IMR-90 (cell line): Measurements from ENCODE around the gene PID1.

ENCODE experiments used
- POLR2A ChIP-seq: IDR thresholded peaks from 2 replicates; pipeline ENCODE4 v1.6.1; 2012; ENCODE audit warnings: mild to moderate bottlenecking, low read depth, low read length
- RAD21 ChIP-seq: IDR thresholded peaks from 2 replicates; pipeline ENCODE4 v1.6.1; 2012; ENCODE audit warnings: low read length, improper control_type of control experiment
- RCOR1 ChIP-seq: IDR thresholded peaks from 2 replicates; pipeline ENCODE4 v1.6.1; 2012; ENCODE audit warnings: mild to moderate bottlenecking, low read length, improper control_type of control experiment; ENCODE audit not compliant: insufficient replicate concordance
- RFX5 ChIP-seq: IDR thresholded peaks from 2 replicates; pipeline ENCODE4 v1.8.0; 2012; ENCODE audit warnings: low read depth, mild to moderate bottlenecking, low read length, moderate library complexity
- SMC3 ChIP-seq: fragments of 150-350 bp; IDR thresholded peaks from 2 replicates; pipeline ENCODE4 v1.6.1; 2016; ENCODE audit warnings: low read depth, mild to moderate bottlenecking, antibody characterized with exemption, low read length, moderate library complexity
- TF ChIP-seq, protein P1 (sequence below): conservative IDR thresholded peaks from 2 replicates; pipeline ENCODE4 v1.5.1; 2012; ENCODE audit warnings: mild to moderate bottlenecking, low read depth, low read length, improper control_type of control experiment

DNA sequence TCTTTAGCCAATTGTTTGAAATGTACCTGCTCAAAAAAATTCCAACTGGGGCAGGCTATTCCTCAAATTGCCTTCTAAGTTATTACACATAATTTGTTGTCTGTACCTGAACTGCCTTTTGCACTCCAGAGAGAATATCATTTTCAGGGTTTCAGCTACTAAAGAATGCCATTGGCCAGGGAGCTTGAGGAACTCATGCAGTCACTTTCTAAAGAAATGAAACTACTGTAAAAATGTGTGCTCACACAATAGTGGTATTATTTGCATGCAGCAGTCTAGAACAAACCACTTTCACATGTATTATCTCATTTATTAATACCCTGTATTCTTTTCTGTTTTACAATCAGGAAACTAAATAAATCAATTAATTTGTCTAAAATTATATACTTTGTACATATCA lies 152.2 kb downstream of the PID1 start:
- TF ChIP-seq, protein P1, sequence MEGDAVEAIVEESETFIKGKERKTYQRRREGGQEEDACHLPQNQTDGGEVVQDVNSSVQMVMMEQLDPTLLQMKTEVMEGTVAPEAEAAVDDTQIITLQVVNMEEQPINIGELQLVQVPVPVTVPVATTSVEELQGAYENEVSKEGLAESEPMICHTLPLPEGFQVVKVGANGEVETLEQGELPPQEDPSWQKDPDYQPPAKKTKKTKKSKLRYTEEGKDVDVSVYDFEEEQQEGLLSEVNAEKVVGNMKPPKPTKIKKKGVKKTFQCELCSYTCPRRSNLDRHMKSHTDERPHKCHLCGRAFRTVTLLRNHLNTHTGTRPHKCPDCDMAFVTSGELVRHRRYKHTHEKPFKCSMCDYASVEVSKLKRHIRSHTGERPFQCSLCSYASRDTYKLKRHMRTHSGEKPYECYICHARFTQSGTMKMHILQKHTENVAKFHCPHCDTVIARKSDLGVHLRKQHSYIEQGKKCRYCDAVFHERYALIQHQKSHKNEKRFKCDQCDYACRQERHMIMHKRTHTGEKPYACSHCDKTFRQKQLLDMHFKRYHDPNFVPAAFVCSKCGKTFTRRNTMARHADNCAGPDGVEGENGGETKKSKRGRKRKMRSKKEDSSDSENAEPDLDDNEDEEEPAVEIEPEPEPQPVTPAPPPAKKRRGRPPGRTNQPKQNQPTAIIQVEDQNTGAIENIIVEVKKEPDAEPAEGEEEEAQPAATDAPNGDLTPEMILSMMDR = no peak
- no peak for TF ChIP-seq POLR2A
- no peak for TF ChIP-seq SMC3
- no peak for TF ChIP-seq RAD21
- no peak for TF ChIP-seq RFX5
- no peak for TF ChIP-seq RCOR1
